ENCODE results near the gene P3H2.

Gene P3H2

DNA sequence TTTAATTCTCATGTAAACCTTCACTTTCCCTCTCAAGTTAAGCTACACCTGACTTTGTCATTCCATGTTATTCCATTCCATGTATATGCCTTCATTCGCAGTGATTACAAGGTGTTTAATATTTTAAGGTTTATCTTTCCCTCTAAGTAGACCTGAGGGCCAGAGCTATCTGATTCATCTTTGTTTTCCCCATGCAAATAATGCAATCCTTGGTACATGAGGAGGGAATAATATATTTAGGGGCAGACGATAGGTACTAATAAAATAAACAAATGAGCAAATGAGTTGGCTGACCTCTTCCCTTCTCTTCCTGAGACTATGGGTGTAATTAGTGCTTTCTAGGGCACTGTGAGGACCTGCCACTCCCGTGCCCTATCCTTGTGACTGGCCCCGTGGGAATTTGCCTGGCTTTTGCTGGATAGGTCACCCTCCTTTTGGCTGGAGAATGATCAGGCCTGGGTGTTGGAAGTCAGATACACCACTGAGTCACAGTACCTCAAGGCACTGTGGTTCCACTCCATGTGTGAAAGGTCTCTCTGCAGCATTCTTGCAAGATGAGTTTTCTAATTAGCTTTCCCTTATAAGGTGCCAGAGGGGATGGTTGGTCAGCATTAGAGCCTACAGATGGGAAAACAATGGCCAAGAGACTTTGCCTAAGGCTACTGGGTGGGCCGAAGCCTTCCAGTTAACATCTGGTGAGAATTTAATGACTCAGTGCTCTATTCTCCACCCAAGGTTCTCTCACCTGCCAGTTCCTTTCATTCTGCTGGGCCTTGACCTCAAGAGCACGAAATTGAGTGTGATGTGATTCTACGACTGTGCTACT, 183.2 kb downstream of the P3H2 start:
- TF ChIP-seq SUZ12 (IDR thresholded peaks at IDR 0.05; ENCODE audit: extremely low read depth, insufficient read depth, insufficient read length) = no peak
- TF ChIP-seq ZNF274 (IDR thresholded peaks at IDR 0.05; ENCODE audit: low read depth, low read length) = no peak
- TF ChIP-seq YY1 (IDR thresholded peaks at IDR 0.05; ENCODE audit: insufficient read depth, insufficient read length) = no peak
- H3K27me3 ChIP-seq (ENCODE audit: insufficient read depth, insufficient read length) = no peaks in the 10 kb centered on the region
- H3K36me3 ChIP-seq (ENCODE audit: insufficient read depth, insufficient read length, low read length) = no peaks in the 10 kb centered on the region
- H3K9me3 ChIP-seq (ENCODE audit: insufficient read depth, low read length) = peaks cover 5% of the 10 kb centered on the region; the same call in 1 of the 2 replicates
- peak; percentile 15 for DNase-seq (ENCODE audit: low read depth, low spot score)
- H3K4me1 ChIP-seq (ENCODE audit: insufficient read depth, insufficient read length) = no peaks in the 10 kb centered on the region
- H3K4me3 ChIP-seq (ENCODE audit: insufficient read length, low read depth) = no peak overlapping the region
- no peak overlapping the region for H3K9ac ChIP-seq (ENCODE audit: insufficient read length, low read depth)

DNA sequence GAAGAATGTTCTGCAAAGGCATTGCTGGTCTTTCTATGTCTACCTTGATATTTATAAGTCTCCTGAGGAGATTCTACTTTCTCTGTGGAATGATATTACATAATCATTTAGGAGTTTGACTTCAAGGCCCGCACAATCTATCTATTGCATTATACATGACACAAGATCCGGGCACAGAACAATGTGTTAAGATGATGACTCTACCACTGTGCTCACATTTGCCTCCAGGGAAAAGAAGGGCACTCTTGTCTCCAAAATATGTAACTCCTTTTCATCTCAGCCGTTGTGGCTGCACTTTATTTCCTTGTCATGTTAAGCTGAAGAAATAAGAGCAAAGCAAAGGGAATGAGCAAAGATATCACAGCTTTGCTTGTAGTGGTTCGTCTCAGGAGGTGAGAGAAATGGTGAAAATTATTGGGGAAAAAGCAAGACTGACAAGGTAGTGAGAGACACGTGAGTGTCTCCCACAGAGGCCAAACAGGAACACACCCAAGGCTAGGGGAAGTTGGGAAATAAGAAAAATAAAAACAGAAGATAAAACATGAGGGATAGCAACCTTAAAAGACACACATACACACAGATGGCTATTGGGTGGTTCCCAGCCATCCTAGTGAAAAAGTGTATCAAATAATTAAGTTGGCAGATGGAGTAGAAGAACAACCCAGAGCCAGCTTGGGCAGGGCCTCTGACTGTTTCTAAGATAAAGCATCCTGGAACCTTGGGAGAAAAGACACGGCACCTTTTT, 184.3 kb downstream of the P3H2 start:
- no peak overlapping the region for H3K9ac ChIP-seq (ENCODE audit: insufficient read length, low read depth)
- DNase-seq (ENCODE audit: low read depth, low spot score) = no peak
- TF ChIP-seq SUZ12 (IDR thresholded peaks at IDR 0.05; ENCODE audit: extremely low read depth, insufficient read depth, insufficient read length) = no peak
- TF ChIP-seq ZNF274 (IDR thresholded peaks at IDR 0.05; ENCODE audit: low read depth, low read length) = no peak
- no peak for TF ChIP-seq YY1 (IDR thresholded peaks at IDR 0.05; ENCODE audit: insufficient read depth, insufficient read length)
- no peaks in the 10 kb centered on the region for H3K27me3 ChIP-seq (ENCODE audit: insufficient read depth, insufficient read length)
- H3K4me1 ChIP-seq (ENCODE audit: insufficient read depth, insufficient read length) = no peaks in the 10 kb centered on the region
- peaks cover 5% of the 10 kb centered on the region; the same call in 1 of the 2 replicates for H3K9me3 ChIP-seq (ENCODE audit: insufficient read depth, low read length)
- no peak overlapping the region for H3K4me3 ChIP-seq (ENCODE audit: insufficient read length, low read depth)
- H3K36me3 ChIP-seq (ENCODE audit: insufficient read depth, insufficient read length, low read length) = no peaks in the 10 kb centered on the region

DNA sequence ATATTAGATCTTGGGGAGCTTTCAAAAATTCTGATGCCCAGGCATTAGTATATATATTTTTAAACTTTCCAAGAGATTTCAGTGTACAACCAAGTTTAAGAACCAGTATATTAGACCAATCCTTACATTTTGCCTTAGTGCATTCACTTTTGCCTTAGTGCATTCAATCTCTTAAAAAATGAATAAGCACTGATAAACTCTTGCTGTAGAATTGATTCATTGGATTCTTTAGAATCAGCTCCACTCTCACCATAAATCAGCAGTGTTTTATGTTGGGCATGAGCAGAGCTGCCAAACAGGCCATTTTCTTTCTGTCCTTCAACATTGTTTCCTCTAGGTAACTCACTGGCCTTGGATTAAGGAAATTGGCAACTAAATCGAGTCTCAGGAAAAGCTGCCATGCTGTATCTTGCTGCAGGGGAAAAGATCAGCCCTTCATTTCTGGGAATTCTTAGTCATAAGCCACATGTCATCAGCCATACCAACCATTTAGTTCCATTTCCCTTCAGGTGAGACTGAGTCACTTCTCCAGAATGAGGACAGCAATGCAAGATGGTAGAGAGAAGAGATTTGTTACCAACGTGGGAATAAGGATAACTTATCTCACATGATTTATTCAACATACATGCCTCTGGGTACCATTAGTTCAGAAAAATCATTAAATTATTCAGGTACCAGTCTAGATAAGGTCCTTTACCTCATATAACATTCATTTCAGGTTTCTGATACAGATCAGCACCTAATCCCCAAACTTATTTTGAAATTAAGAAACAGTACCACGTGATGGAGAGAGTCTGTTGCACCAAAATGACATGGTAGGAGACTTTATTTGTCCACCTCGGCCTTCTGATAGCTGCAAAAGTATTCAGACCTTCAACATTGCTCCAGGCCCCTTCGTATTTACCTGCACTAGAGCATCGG, 192.5 kb downstream of the P3H2 start:
- TF ChIP-seq ZNF274 (IDR thresholded peaks at IDR 0.05; ENCODE audit: low read depth, low read length) = no peak
- no peak for TF ChIP-seq YY1 (IDR thresholded peaks at IDR 0.05; ENCODE audit: insufficient read depth, insufficient read length)
- TF ChIP-seq SUZ12 (IDR thresholded peaks at IDR 0.05; ENCODE audit: extremely low read depth, insufficient read depth, insufficient read length) = no peak
- Histone ChIP-seq H3K4me1 (ENCODE audit: insufficient read depth, insufficient read length) (no peaks in the 10 kb centered on the region), H3K36me3 (ENCODE audit: insufficient read depth, insufficient read length, low read length) (no peaks in the 10 kb centered on the region), H3K27me3 (ENCODE audit: insufficient read depth, insufficient read length) (no peaks in the 10 kb centered on the region), H3K4me3 (ENCODE audit: insufficient read length, low read depth) (no peak overlapping the region), H3K9me3 (ENCODE audit: insufficient read depth, low read length) (no peaks in the 10 kb centered on the region), H3K9ac (ENCODE audit: insufficient read length, low read depth) (no peak overlapping the region)
- DNase-seq (ENCODE audit: low read depth, low spot score) = no peak

DNA sequence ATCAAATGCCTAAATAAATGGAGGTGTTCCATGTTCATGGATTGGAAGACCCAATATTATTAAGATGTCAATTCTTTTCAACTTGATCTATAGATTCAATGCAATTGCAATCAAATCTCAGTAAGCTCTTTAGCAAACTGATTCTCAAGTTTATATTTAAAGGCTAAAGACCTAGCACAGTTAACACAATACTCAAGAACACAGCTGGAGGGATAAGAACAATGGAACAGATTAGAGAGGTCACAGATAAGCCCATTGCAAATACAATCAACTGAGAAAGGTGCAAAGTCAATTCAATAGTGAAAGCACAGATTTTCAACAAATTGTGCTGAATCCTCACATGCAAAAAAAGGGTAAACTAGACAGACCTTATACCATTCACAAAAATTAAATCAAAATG, 198.9 kb downstream of the P3H2 start:
- no peaks in the 10 kb centered on the region for H3K36me3 ChIP-seq (ENCODE audit: insufficient read depth, insufficient read length, low read length)
- no peak for DNase-seq (ENCODE audit: low read depth, low spot score)
- H3K4me3 ChIP-seq (ENCODE audit: insufficient read length, low read depth) = no peak overlapping the region
- no peaks in the 10 kb centered on the region for H3K9me3 ChIP-seq (ENCODE audit: insufficient read depth, low read length)
- no peaks in the 10 kb centered on the region for H3K4me1 ChIP-seq (ENCODE audit: insufficient read depth, insufficient read length)
- TF ChIP-seq ZNF274 (IDR thresholded peaks at IDR 0.05; ENCODE audit: low read depth, low read length) (no peak), SUZ12 (IDR thresholded peaks at IDR 0.05; ENCODE audit: extremely low read depth, insufficient read depth, insufficient read length) (no peak), YY1 (IDR thresholded peaks at IDR 0.05; ENCODE audit: insufficient read depth, insufficient read length) (no peak)
- H3K9ac ChIP-seq (ENCODE audit: insufficient read length, low read depth) = no peak overlapping the region
- no peaks in the 10 kb centered on the region for H3K27me3 ChIP-seq (ENCODE audit: insufficient read depth, insufficient read length)

DNA sequence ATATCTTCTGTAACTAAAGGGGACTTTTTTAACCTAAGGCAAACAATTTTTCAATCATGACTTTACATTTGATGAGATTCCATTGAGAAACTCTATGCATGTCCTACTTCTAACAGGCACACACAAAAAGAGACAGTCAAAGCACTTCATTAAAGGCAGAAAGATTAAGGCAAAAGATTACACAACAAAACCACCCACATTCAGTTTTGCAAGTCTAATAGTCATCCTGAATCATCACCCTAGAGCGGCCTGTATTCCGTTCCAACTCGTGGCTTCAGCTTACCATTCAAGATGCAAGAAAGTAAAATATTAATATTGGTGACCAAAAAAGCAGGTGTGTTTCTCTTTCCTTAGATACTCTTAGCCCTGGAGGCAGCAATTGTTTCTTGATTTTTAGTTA, 205.9 kb downstream of the P3H2 start:
- Histone ChIP-seq H3K27me3 (ENCODE audit: insufficient read depth, insufficient read length) (no peaks in the 10 kb centered on the region), H3K9me3 (ENCODE audit: insufficient read depth, low read length) (no peaks in the 10 kb centered on the region), H3K36me3 (ENCODE audit: insufficient read depth, insufficient read length, low read length) (no peaks in the 10 kb centered on the region), H3K4me3 (ENCODE audit: insufficient read length, low read depth) (no peak overlapping the region), H3K9ac (ENCODE audit: insufficient read length, low read depth) (no peak overlapping the region), H3K4me1 (ENCODE audit: insufficient read depth, insufficient read length) (no peaks in the 10 kb centered on the region)
- DNase-seq (ENCODE audit: low read depth, low spot score) = no peak
- TF ChIP-seq ZNF274 (IDR thresholded peaks at IDR 0.05; ENCODE audit: low read depth, low read length) = no peak
- TF ChIP-seq SUZ12 (IDR thresholded peaks at IDR 0.05; ENCODE audit: extremely low read depth, insufficient read depth, insufficient read length) = no peak
- no peak for TF ChIP-seq YY1 (IDR thresholded peaks at IDR 0.05; ENCODE audit: insufficient read depth, insufficient read length)

DNA sequence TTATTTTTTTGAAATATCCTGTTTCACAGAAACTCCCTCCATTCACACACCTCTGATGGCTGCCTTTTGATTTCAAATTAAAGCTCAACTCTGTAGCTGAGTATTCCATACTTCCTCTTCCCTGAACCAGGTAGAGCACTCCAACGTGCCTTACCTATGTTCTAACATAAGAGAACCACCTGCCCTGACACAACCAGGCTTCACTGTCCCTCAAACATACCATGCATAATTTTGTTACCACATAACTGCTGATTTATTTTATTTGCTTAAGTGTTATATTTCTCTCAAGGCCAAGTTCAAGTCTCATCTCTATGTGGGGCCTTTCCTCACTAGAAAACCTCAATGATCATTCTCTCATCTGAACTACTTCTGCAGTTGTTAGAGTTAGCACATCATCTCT, 209.7 kb downstream of the P3H2 start:
- Histone ChIP-seq H3K27me3 (ENCODE audit: insufficient read depth, insufficient read length) (no peaks in the 10 kb centered on the region), H3K9ac (ENCODE audit: insufficient read length, low read depth) (no peak overlapping the region), H3K36me3 (ENCODE audit: insufficient read depth, insufficient read length, low read length) (no peaks in the 10 kb centered on the region), H3K4me1 (ENCODE audit: insufficient read depth, insufficient read length) (no peaks in the 10 kb centered on the region), H3K9me3 (ENCODE audit: insufficient read depth, low read length) (no peaks in the 10 kb centered on the region), H3K4me3 (ENCODE audit: insufficient read length, low read depth) (no peak overlapping the region)
- TF ChIP-seq SUZ12 (IDR thresholded peaks at IDR 0.05; ENCODE audit: extremely low read depth, insufficient read depth, insufficient read length) (no peak), YY1 (IDR thresholded peaks at IDR 0.05; ENCODE audit: insufficient read depth, insufficient read length) (no peak), ZNF274 (IDR thresholded peaks at IDR 0.05; ENCODE audit: low read depth, low read length) (no peak)
- DNase-seq (ENCODE audit: low read depth, low spot score) = no peak
